IPS-NIHi11 (cell line): ENCODE data around the gene WNT9B.

Experiments used
- DNase-seq: peaks from one replicate; pipeline ENCODE4 v3.0.0; 2012; ENCODE audit warnings: mixed read lengths, low spot score

Gene WNT9B

DNA sequence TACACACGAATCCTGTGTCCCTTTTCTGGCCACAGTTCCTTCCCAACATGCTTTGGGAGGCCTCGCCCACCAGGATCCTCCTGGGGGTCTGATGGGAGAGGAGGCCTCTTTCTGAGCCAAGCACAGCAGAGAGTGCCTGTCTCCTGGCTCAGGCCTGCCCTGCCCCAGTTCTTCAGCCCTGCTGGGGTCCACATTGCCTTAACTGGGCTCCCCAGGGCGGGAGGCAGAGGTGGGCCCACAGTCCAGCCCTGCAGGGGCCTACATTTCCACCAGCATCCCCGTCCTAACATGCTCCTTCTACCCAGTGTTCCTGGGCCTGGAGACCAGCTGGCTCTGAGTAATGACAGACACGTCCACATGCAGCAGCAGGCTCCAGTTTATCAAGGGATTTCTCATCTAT is 29.6 kb downstream of the WNT9B start:
- DNase-seq, result no peak

DNA sequence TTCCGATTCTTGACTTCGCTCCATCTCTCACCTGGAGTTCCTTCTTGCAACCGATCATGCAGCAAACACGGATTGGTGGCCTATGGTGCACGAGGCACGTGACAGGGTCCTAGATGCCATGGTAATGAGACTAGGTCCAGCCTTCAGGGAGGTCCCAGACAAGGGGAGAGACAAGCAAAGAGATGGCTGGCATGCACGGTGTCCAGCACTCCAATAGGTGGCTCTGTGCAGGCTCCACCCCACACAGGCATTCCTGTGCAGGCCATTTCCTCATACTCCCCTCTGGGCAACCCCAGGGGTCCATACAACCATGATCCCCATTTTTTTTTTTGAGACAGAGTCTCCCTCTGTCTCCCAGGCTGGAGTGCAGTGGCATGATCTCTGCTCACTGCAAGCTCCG is 31.3 kb downstream of the WNT9B start:
- DNase-seq, result no peak

DNA sequence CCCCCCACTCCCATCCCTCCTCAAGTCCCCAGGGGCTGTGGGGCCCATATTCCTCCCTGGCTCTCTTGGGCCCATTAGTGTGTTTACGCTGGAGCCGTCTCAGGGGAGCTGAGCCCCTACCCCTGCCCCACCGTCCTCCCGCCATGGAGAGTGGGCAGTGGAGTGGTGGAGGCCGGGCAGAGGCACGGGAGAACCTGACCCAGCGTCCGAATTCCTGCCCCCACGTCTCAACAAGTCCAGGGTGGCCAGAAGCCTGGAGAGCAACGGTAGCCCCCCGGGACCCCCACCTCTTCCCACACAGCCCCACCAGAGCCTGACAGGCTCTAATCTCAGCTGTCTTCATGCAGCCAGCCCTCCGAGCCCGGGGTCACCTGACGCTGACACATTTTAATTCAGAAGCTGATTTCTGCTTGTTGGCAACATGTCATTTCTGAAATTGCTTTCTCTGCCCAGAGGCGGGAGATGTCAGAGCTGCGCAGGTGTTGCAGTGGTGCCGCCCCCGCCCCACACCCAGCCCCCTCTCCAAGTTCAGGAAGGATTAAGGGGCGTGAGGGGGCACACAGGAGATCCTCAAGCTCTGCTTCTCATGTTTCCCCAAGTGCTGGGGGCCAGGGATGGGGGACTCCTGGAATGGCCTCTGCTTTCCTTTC is 32.6 kb downstream of the WNT9B start:
- DNase-seq, result no peak

DNA sequence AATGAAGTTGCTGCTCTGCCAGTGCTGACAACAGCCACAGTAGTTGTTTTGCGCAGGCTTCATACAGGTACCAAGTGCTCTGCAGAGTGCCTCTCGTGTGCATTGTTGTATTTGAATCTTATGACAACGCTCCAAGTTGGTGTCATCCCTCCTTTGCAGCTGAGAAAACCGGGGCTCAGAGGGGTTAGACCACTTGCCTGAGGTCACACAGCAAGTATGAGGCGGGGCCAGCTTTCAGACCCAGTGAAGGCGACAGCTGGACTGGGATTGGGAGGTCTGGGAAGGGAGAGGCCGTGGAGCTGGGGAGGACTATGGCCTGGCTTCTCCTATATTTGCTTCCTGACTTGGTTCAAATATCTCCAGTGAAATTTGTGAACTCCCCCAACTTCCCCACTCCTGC is 33.2 kb downstream of the WNT9B start:
- DNase-seq, result no peak

DNA sequence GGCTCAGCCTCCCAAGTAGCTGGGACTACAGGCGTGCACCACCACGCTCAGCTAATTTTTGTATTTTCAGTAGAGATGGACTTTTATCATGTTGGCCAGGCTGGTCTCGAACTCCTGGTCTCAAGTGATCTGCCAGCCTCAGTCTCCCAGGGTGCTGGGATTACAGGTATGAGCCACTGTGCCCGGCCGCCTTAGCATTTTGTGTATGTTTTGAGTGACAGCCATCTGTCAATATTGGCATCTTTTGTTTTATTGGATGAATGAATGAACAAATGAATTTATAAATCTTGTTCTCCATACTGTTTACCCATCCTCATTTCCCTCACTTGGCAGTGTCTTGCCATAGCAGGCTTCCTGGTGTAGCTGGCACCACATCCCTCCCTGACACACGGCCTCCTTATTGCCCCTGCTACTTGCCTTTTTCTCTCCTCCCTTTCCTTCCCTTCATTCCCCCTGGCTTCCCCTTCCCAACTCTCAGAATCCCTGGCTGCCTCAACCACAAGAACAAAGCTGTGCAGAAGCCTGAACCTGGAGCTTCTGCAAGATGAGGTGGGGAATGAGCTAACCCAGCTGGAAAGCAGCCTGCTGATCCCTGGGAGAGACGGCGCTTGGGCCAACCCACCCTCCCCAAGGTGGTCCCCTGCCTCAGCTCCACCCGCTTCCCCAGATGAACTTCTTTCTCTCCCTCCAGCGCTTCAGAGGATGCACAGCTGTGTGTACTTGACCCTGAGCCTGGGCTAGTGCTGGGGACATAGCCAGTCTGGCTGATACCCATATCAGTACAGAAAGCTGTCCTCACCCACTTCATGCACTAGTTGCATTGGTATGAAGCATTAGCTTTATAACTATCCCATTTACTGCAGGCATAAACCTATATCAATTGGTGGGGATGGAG is 34.3 kb downstream of the WNT9B start:
- no peak for DNase-seq

DNA sequence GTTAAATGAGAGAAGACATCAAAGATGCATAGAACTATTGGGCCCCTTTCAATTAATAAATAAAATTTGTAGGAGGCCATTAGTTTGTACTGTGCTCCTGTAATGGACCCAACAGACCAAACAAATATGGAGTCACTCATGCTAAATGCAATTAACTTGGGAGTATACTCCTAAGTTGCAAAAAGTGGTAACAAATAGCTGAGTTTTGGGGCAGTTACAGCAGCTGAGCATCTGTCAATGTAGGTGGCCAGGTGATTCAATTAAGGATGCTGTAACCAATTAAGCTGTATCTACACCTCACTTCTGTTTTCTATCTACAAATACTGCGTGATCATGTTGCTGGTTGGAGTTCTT is 34.9 kb downstream of the WNT9B start:
- no peak for DNase-seq

DNA sequence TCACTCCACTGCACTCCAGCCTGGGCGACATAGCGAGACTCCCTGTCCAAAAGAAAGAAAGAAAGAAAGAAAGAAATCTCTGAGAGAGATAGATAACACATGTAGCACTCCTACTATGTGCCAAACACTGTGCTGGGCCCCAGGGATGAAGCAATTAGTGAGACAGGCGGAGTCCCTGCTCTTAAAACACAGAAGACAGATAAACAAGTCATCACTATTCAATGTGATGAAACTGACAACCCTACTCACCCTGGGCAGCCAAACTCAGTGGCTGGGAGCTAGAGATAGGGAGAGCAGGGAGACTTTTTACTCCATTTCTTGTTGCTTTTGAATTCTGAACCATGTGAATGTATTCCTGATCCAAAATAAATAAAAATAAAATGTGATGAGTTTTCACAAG is 36.3 kb downstream of the WNT9B start:
- DNase-seq, result no peak

DNA sequence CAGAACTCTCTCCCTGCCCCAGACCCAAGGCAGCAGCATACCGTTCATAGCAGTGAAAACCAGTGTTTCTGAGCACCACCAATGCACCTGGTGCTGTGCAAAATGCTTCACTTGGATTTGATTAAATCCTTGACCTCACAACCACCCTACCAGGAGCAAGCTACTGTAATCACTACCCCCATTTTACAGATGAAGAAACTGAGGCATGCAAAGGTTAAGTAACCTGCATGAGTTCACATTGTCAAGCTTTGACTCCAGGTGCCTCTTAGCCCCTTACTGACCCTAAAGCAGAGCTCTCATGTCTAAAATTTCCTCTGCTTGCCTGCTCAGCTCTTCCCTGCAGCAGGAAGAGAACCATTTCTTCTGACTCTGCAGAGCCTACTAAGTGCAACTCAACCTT is 37.3 kb downstream of the WNT9B start:
- no peak for DNase-seq

DNA sequence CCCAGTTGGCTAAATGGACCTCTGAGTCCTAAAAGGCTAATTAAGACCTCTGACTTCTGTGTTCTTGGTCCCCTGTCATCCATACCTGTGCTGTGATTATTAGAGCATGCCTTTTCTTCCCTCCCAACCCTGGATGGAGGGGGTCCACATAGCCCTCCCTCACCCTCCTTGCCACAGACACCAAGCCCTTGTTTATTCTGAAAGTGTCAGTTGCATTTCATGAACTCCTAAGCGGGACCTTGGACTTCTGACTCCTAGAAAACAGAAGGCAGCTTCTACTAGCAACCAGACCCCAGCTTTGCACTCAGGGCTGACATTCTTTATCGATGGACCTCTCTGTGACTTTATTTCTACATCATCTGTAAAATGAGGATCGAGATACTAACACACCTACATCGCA is 38.1 kb downstream of the WNT9B start:
- no peak for DNase-seq

DNA sequence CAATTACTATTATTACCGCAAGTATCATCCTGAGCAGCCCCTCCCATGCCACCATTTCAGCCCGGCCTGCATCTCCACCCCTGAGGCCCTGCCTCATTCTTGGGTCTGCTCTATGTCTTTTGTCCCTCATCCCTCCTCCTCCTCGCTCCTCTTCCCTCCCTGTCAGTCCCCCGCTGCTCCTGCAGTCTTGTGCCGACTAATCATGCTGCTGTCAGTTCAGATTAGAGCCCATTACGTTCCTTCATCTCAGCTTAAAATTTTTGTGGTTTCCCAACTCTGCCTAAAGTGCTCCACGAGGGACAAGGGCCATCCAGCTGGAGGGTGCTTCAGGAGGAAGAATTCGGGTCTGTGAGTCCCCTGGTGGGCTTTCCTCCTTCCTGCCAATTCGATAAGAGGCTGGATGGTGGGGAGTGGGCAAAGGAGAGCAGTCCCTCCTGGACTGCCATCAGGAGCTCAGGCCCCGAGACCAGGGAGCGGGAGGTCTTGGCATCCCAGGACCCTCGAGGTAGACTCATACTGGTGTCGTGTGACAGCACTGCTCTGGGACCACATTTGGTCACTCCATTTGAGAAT is 38.7 kb downstream of the WNT9B start:
- no peak for DNase-seq

DNA sequence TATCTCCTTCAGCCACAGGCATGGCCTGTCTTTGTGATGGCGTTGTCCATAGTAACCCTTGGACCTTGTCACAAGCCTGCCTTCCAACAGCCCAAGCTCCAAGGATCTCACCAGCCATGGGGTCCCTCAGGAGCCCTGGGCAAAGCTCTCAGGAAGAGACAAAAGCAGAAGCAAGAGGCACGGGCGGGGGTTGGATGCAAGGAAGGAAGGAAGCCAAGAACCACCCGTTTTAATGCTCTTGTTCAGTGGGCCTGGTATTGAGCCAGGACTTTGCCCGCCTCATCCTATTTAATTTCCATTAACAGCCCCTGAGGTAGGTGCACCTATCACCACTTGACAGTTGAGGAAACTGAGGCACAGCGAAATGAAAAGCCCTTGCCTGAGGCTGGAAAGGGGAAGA is 39.3 kb downstream of the WNT9B start:
- DNase-seq, result no peak

DNA sequence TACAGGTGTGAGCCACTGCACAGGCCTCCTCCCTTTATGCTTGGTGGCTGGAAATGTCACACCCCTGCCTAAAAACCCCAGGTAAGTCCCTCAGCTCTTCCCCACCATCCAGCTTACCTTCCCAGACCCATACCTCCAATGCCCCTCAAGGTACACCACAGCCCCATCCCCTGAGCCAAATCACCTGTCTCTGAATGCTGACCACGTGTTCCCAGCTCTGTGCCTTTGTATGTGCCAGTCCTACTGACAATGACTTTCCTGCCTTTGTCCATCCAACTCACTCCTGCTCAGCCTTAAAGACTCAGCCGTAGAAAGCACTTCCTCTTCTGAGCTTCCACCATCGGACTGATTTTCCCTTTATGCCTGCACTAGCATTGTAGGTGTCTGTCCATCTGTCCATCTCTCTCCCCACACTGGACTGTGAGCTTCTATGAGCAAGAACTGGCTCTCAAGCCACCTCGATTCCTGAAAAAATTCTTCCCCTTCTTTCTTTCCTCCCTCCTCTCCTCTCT is 40.9 kb downstream of the WNT9B start:
- DNase-seq, result no peak

DNA sequence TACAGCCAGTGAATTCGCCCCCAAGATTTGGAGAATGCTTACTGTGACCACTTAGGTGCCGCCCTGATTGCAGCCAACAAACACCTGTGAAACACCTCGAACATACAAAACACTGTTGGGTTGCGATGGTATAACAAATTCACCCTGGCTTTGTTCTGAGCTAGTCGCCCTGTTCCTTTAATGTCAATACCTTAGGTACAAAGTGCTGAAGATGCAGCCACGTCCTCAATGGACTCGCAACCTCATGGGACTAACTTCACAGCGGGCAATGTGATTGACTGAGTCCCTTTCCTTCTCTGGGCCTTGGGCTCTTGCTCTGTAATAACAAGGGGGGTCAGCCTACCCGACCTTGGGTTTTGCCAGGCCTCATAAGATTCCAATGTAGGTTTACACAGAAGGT is 42.6 kb downstream of the WNT9B start:
- no peak for DNase-seq

DNA sequence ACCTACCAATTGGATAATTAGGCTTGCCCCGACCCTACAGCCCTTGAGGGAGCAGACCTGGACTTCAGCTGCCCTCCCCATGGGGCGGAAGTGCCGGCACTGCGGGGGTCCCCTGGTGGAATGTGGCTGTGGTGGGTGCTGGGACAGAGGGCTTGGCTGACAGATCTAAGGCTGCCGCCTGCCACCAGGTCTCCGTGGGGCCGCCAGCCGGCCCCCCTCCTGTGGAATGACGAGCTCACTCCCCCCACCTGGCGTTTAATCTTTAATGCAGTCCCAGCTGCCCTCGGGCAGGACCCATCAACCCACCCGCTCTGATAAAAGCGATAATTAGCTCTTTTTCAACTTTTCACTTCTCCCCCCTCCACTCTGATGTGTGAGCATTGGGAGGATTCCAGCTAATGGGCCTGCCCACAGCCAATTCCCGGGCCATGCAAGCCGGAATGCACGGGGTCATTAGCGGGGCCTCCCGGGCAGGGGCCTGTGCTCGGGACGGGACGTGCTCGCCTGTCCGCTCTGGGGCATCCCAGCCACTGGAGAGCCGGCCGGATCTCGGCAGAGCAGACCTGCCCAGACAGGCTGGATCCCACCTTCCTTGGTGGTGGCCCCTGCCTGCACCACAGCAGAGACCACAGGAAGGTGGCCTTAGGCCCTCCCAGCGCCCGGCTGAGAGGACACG is 43.2 kb downstream of the WNT9B start:
- peak; percentile 56 for DNase-seq

DNA sequence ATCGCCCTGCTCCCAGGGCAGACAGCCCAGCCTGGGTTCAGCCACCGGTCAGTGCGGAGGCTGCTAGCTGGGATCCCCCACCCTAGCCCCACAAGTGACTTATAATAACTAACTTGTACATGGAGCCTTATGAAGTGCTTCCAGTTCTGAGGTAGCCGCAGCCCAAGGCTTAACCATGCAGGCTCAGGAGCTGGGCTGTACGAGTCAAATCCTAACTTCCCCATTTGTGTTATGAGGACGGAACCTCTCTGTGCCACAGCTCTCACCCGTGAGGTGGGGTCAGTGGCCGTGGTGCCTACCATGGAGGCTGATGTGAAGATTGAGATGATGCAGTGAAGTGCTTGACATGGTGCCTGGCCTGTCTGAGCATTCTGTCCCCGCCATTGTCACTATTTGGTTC is 43.8 kb downstream of the WNT9B start:
- no peak for DNase-seq

DNA sequence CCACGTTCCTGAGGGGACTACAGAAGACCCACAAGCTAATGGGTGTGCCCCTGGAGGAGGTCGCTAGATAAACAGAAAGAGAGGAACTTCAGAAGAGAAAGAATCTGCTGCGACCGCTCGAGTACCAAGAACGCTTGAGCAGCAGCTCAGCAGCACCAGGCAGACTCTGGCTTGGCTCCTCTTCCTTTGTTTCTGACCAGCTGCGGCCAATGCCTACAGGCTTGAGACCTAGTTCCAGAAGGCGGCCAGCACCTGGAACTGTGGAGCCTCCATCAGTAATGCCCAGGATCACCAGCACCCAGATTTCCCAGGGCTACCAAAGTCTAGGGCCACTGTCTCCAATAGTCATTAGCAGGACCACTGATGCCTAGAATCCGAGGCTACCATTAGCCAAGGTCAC is 45.6 kb downstream of the WNT9B start:
- no peak for DNase-seq

DNA sequence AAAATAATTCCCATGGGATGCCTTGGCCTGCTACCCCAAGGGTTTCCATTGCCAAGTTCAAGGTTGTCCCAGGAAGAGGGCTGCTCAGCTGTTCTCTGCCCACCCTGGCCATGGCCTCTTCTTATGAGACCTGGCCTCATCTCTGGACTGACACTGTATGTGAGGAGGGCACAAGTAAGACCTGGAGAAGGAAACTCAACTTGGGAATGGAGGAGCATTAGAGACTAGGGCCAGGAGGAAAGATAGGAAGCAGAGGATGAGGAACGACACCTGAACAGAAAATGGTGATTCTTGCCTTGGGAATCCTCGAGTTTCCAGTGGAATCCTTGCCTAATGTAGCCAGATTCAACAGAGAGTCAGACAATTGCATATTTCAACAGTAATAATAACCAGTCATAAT is 47.0 kb downstream of the WNT9B start:
- no peak for DNase-seq

DNA sequence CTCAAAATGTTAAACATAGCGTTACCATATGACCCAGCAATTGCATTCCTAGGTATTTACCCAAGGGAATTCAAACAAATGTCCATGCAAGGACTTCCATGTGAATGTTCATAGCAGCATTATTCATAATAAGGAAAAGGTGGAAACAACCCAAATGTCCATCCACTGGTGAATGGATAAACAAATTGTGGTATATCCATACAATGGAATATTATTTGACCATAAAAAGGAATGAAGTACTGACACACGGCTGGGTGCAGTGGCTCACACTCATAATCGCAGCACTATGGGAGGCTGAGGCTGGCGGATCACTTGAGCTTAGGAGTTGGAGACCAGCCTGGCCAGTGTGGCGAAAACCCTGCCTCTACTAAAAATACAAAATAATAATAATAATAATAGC is 47.5 kb downstream of the WNT9B start:
- DNase-seq, result no peak

DNA sequence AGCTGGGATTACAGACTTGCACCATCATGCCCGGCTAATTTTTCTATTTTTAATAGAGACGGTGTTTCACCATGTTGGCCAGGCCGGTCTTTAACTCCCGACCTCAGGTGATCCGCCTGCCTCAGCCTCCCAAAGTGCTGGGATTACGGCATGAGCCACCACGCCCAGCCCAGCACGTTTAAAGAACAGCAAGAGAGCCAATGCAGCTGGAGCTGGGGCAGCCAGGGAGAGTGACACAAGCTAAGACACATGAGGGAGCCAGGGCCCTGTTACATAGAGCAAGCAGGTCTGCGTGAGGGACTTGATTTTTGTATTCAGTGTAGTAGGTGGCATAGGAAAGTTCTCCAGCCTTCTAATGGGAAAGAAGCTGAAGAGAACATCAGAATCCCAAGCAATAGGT is 49.9 kb downstream of the WNT9B start:
- no peak for DNase-seq

DNA sequence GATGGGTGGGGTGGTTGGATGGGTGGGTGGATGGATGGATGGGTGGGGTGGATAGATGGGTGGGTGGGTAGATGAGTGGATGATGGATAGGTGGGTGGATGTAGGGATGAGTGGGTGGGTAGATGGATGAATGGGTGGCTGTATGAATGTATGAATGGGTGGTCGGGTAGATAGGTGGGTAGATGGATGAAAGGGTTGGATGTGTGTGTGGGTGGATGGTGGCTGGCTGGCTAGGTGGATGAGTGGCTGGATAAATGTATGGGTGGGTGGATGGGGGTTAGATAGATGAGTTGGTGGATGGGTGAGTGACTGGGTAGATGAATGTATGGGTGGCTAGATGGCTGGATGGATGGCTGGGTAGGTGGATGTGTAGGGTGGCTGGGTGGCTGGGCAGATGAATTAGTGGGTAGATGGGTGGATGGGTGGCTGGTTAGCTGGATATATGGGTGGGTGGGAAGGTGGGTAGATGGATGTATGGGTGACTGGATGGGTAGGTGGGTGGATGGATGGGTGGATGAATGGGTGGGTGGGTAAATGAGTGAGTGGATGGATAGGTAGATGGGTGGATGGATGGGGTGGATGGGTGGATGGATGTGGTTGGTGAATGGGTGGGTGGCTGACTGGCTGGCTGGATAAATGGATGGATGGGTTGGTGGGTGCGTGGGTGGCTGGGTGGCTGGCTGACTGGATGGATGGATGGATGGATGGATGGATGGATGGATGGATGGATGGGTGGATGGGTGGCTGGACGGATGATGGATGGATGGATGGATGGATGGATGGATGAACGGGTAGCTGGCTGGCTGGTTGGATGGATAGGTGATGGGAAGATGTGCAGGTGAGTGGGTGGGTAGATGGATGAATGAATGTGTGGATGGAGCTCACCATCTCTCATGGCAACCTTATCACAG is 52.6 kb downstream of the WNT9B start:
- DNase-seq, result no peak

DNA sequence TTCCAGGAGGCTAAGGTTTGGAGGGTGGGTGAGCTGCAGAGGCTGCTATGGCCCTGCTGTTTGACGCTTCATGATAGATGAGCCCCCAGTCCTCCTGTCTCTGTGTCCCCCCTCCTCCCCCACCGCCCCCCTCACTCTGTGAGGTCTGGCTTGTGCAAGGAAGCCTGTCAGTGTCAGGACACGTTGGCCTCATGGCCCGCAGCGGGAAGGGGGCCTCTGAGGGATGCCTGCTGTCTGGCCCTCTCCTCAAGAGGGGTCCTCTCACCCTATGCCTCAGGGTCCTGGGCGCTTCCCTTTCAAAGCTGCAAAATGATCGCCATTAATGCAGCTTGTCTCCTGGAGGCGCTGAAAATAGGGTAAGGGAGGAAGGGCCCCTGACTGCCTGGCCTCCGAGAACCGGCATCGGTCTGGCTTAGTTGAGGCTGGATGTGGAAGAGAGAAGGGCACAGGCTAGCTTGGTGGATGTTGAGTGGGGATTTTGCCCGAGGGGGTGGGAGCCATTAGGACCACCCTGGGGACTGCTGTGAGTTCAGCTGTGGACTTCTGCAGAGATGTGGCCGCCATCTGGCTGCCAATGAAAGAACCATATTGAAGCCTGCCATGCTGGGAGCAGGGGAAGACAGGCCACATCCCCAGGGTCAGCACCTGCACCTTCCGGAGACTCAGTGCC is 56.8 kb downstream of the WNT9B start:
- no peak for DNase-seq
